Smooth muscle cell (in vitro differentiated cells): ENCODE measurements around the gene CCNI2. TPM values are rescaled to one million over a fixed set of nuclear protein-coding genes. Genes with fewer than 3 reads are reported as not detected.
"Not testable (repeated sequence)": the region's sequence is repeated elsewhere in the genome, so short reads cannot be mapped to it uniquely, and the experiment has no call there.

ENCODE experiments used
- DNase-seq: peaks from one replicate; lab custom pipeline; 2025; ENCODE audit not compliant: unreplicated experiment; lab: John Stamatoyannopoulos, UW
- H2AFZ ChIP-seq: fragments of 200-600 bp; sonication (generic); 2 replicates; pipeline ENCODE4 v1.6.0; 2016; ENCODE audit warnings: antibody characterized with exemption, low read depth, mild to moderate bottlenecking
- H3F3A ChIP-seq: fragments of 200-600 bp; sonication (generic); 2 replicates; pipeline ENCODE4 v1.6.0; 2017; ENCODE audit warnings: antibody characterized with exemption, low read depth
- H3K27ac ChIP-seq: fragments of 200-600 bp; sonication (generic); 2 replicates; pipeline ENCODE4 v1.5.1; 2016; ENCODE audit warnings: low read depth, mild to moderate bottlenecking
- H3K27me3 ChIP-seq: fragments of 200-600 bp; sonication (generic); 2 replicates; pipeline ENCODE4 v1.6.1; 2016; ENCODE audit warnings: low read depth, mild to moderate bottlenecking
- H3K36me3 ChIP-seq: fragments of 200-600 bp; sonication (generic); 2 replicates; pipeline ENCODE4 v1.5.1; 2016; ENCODE audit warnings: low read depth
- H3K4me1 ChIP-seq: fragments of 200-600 bp; sonication (generic); 2 replicates; pipeline ENCODE4 v1.5.1; 2016; ENCODE audit warnings: low read depth
- H3K4me2 ChIP-seq: fragments of 200-600 bp; sonication (generic); 2 replicates; pipeline ENCODE4 v1.6.0; 2016; ENCODE audit warnings: mild to moderate bottlenecking
- H3K4me3 ChIP-seq: fragments of 200-600 bp; sonication (generic); 2 replicates; pipeline ENCODE4 v1.5.1; 2016; ENCODE audit warnings: mild to moderate bottlenecking
- H3K79me2 ChIP-seq: fragments of 200-600 bp; sonication (generic); 2 replicates; pipeline ENCODE4 v1.6.0; 2016; ENCODE audit warnings: low read depth, mild to moderate bottlenecking
- H3K9ac ChIP-seq: fragments of 200-600 bp; sonication (generic); 2 replicates; pipeline ENCODE4 v1.6.0; 2016; ENCODE audit warnings: low read depth
- H3K9me3 ChIP-seq: fragments of 200-600 bp; sonication (generic); replicated peaks from 2 replicates; pipeline ENCODE4 v1.5.1; 2016; ENCODE audit warnings: low read depth
- H4K20me1 ChIP-seq: fragments of 200-600 bp; sonication (generic); 2 replicates; pipeline ENCODE4 v1.6.0; 2016; ENCODE audit warnings: low read depth
- CTCF ChIP-seq: fragments of 200-600 bp; sonication (generic); IDR thresholded peaks from 2 replicates; pipeline ENCODE4 v1.5.1; 2017; ENCODE audit warnings: borderline replicate concordance, mild to moderate bottlenecking, antibody characterized with exemption; ENCODE audit not compliant: insufficient read depth, poor library complexity, severe bottlenecking
- WGBS: methylation state at CpG from one replicate; pipeline ENCODE4 v1.1.7; 2016; ENCODE audit warnings: low lambda C conversion rate; 5-methylcytosine and 5-hydroxymethylcytosine counted together
- polyA plus RNA-seq: library from polyadenylated mRNA; unstranded; fragments of >200 nt; fragmentation: Nextera tagmentation; extraction: Ambion mirVana; gene quantifications from 2 replicates; pipeline ENCODE4 v1.2.1, GENCODE V29; 2016
- total RNA-seq: library from RNA; depleted of rRNA; stranded (reverse); fragments of >200 nt; gene quantifications from 2 replicates; pipeline ENCODE4 v1.2.3, GENCODE V29; 2014

The CCNI2 gene
- total and polyA plus RNA-seq, 2 experiments from 2014 or later, result 0.36 to 0.41 TPM

DNA sequence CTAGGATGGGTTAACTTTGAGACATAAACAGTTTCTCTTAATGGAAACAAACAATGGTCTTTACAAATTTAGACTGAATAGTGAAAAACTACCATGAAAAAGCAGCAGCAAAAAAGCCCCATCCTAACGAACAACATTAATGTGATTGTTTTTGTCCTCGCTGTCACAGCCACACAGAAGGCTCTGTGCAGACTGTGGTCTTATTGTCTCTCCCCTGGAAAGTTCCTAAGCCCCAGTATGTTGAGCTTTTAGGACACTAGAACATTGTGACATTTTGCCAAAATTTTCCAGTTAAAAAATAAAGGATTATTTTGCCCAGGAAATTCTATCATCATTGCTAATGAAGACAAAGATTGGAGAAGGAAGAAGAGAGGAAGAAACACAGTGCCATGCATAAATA, 53.3 kb downstream of the CCNI2 start:
- no peaks in the 10 kb centered on the region for H4K20me1 ChIP-seq
- H3K4me2 ChIP-seq, result no peak overlapping the region
- 81% methylated on average over 2 of the region's 2 CpGs for WGBS
- TF ChIP-seq CTCF, result no peak
- no peak overlapping the region for H3K27ac ChIP-seq
- no peaks in the 10 kb centered on the region for H3K36me3 ChIP-seq
- H3K4me3 ChIP-seq, result no peak overlapping the region
- H3K9ac ChIP-seq, result no peak overlapping the region
- H3K9me3 ChIP-seq, result no peaks in the 10 kb centered on the region
- H3K4me1 ChIP-seq, result no peaks in the 10 kb centered on the region
- no peaks in the 10 kb centered on the region for H3K27me3 ChIP-seq
- H2AFZ ChIP-seq, result peak overlapping the region; percentile 80
- no peaks in the 10 kb centered on the region for H3K79me2 ChIP-seq
- no peak for DNase-seq
- H3F3A ChIP-seq, result no peaks in the 10 kb centered on the region

DNA sequence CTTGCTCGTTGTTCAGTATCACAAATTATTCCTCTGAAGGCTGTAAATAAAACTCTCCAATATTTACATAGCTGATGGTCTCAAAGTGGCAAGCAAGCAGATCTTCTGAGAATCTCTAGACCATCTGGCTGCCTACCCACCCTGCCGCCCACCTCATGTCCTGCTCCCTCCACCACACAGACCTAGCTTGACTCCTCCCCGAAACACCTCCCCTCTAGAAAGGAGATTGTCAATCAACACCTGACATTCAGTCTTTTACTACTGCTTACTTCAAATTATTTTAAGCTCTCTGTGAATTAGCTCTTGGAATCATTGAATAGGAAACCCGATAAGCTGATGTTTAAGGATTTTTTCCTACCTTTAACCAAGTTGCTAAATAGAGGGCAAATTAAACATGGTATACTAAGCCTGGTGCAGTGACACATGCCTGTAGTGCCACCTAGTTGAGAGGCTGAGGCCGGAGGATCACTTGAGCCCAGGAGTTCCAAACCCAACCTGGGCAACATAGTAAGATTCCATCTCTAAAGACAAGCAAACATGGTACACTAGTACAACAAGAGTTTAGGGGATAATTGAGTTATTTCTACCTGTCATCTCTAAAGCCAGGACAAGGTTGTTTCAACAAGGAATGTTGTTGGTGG, 54.9 kb downstream of the CCNI2 start:
- WGBS, result 92% methylated on average over 5 of the region's 5 CpGs

DNA sequence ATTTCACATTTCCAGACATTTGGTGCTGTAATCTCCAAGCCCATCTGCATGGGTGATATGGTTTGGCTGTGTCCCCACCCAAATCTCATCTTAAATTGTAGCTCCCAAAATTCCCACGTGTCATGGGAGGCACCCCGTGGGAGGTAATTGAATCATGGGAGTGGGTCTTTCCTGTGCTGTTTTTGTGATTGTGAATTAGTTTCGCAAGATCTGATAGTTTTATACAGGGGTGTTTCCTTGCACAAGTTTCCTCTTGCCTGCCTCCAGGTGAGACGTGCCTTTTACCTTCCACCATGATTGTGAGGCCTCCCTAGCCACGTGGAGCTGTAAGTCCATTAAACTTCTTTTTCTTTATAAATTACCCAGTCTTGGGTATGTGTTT, 55.5 kb downstream of the CCNI2 start:
- H2AFZ ChIP-seq, DNase-seq, H3K4me3 ChIP-seq, H3K27ac ChIP-seq, H3K27me3 ChIP-seq, H3K9me3 ChIP-seq, H3K79me2 ChIP-seq, H3K4me1 ChIP-seq, H3K9ac ChIP-seq, H3K4me2 ChIP-seq, H3K36me3 ChIP-seq, H4K20me1 ChIP-seq, H3F3A ChIP-seq: not testable (repeated sequence)
- WGBS, result 83% methylated on average over 5 of the region's 5 CpGs

More for the DNA sequence above, 54.9 kb downstream of the CCNI2 start:
- Histone ChIP-seq H3F3A (no peaks in the 10 kb centered on the region), H3K9ac (no peak overlapping the region), H3K4me3 (no peak overlapping the region), H4K20me1 (no peaks in the 10 kb centered on the region), H3K79me2 (no peaks in the 10 kb centered on the region), H3K4me1 (peaks cover 1% of the 10 kb centered on the region), H3K9me3 (no peaks in the 10 kb centered on the region), H3K27ac (no peak overlapping the region), H3K4me2 (no peak overlapping the region), H2AFZ (no peak overlapping the region), H3K36me3 (no peaks in the 10 kb centered on the region), H3K27me3 (no peaks in the 10 kb centered on the region)
- DNase-seq, result no peak
- TF ChIP-seq CTCF, result no peak

Other genes starting within 250 kb of the CCNI2 start
- not detected in 2 replicates for gene IL5, start 203.9 kb upstream of the CCNI2 start, total RNA-seq
- gene IL5, start 203.9 kb upstream of the CCNI2 start, polyA plus RNA-seq, result not detected in 2 replicates
- 26.8 and 28.8 TPM in 2 replicates for gene RAD50, start 190.4 kb upstream of the CCNI2 start, total RNA-seq
- 19.9 and 26.1 TPM in 2 replicates for gene RAD50, start 190.4 kb upstream of the CCNI2 start, polyA plus RNA-seq
- 0.18 and 0.63 TPM in 2 replicates for gene IL13, start 89.3 kb upstream of the CCNI2 start, total RNA-seq
- gene IL13, start 89.3 kb upstream of the CCNI2 start, polyA plus RNA-seq, result 0.70 TPM in 1 of 2 replicates, not detected in the other
- gene IL4, start 73.4 kb upstream of the CCNI2 start, total RNA-seq, result not detected in 2 replicates
- not detected in 2 replicates for gene IL4, start 73.4 kb upstream of the CCNI2 start, polyA plus RNA-seq
- gene KIF3A, start 9.9 kb upstream of the CCNI2 start, total RNA-seq, result 16.0 and 21.4 TPM in 2 replicates
- 12.6 and 18.4 TPM in 2 replicates for gene KIF3A, start 9.9 kb upstream of the CCNI2 start, polyA plus RNA-seq
- gene SEPTIN8, start 29.8 kb downstream of the CCNI2 start, total RNA-seq, result 68.1 and 71.5 TPM in 2 replicates
- 26.3 and 27.6 TPM in 2 replicates for gene SEPTIN8, start 29.8 kb downstream of the CCNI2 start, polyA plus RNA-seq
- gene SOWAHA, start 65.9 kb downstream of the CCNI2 start, total RNA-seq, result 1.5 and 2.2 TPM in 2 replicates
- 0.43 and 0.71 TPM in 2 replicates for gene SOWAHA, start 65.9 kb downstream of the CCNI2 start, polyA plus RNA-seq
- gene SHROOM1, start 83.2 kb downstream of the CCNI2 start, total RNA-seq, result 3.0 and 12.0 TPM in 2 replicates
- 5.9 and 10.2 TPM in 2 replicates for gene SHROOM1, start 83.2 kb downstream of the CCNI2 start, polyA plus RNA-seq
- 1.9 and 2.3 TPM in 2 replicates for gene GDF9, start 119.0 kb downstream of the CCNI2 start, total RNA-seq
- 0.46 and 0.66 TPM in 2 replicates for gene GDF9, start 119.0 kb downstream of the CCNI2 start, polyA plus RNA-seq
- gene UQCRQ, start 119.2 kb downstream of the CCNI2 start, total RNA-seq, result 137 and 162 TPM in 2 replicates
- gene UQCRQ, start 119.2 kb downstream of the CCNI2 start, polyA plus RNA-seq, result 1,065 and 1,128 TPM in 2 replicates
- gene LEAP2, start 126.2 kb downstream of the CCNI2 start, total RNA-seq, result 0.27 and 0.45 TPM in 2 replicates
- gene LEAP2, start 126.2 kb downstream of the CCNI2 start, polyA plus RNA-seq, result 0.55 and 3.2 TPM in 2 replicates
- 137 TPM in 2 replicates for gene AFF4, start 216.2 kb downstream of the CCNI2 start, total RNA-seq
- gene AFF4, start 216.2 kb downstream of the CCNI2 start, polyA plus RNA-seq, result 27.8 and 43.4 TPM in 2 replicates